HEK293T (cell line): ENCODE data around the gene IFT81.
"Not testable (repeated sequence)": the region's sequence is repeated elsewhere in the genome, so short reads cannot be mapped to it uniquely, and the experiment has no call there.

Experiments used
- CTCF ChIA-PET: fragments of 350-600 bp; formaldehyde crosslinking; extraction: SDS; loops from one replicate; lab custom pipeline; 2021; ENCODE audit warnings: antibody characterized with exemption, inconsistent platforms; lab: Yijun Ruan, JAX
- POLR2A ChIA-PET: fragments of 350-600 bp; formaldehyde crosslinking; extraction: SDS; loops from one replicate; lab custom pipeline; 2020; ENCODE audit warnings: antibody characterized with exemption, inconsistent platforms; lab: Yijun Ruan, JAX
- DNase-seq: peaks from one replicate; pipeline ENCODE4 v3.0.0; 2012; ENCODE audit warnings: mixed read lengths; ENCODE audit errors: extremely low spot score
- ARNT ChIP-seq: fragments of 450-650 bp; IDR thresholded peaks from 2 replicates; pipeline ENCODE4 v1.6.1; 2017; ENCODE audit warnings: mild to moderate bottlenecking
- BHLHE40 ChIP-seq: fragments of 450-650 bp; IDR thresholded peaks from 2 replicates; pipeline ENCODE4 v1.6.1; 2016; ENCODE audit warnings: mild to moderate bottlenecking, moderate library complexity, borderline replicate concordance
- CTBP1 ChIP-seq: fragments of 450-650 bp; IDR thresholded peaks from 2 replicates; pipeline ENCODE4 v1.6.1; 2016; ENCODE audit warnings: borderline replicate concordance
- ELF4 ChIP-seq: fragments of 450-650 bp; IDR thresholded peaks from 2 replicates; pipeline ENCODE4 v1.6.1; 2017; ENCODE audit warnings: antibody characterized with exemption
- FOXA1 ChIP-seq: fragments of 450-650 bp; IDR thresholded peaks from 2 replicates; pipeline ENCODE4 v1.6.1; 2016; ENCODE audit warnings: mild to moderate bottlenecking
- FOXK2 ChIP-seq: fragments of 450-650 bp; IDR thresholded peaks from 2 replicates; pipeline ENCODE4 v1.6.1; 2016; ENCODE audit warnings: mild to moderate bottlenecking
- FOXM1 ChIP-seq: fragments of 450-650 bp; IDR thresholded peaks from 2 replicates; pipeline ENCODE4 v1.6.1; 2017; ENCODE audit warnings: mild to moderate bottlenecking, borderline replicate concordance
- HDGF ChIP-seq: fragments of 450-650 bp; IDR thresholded peaks from 2 replicates; pipeline ENCODE4 v1.6.1; 2017; ENCODE audit warnings: antibody characterized with exemption, borderline replicate concordance
- L3MBTL2 ChIP-seq: fragments of 450-650 bp; conservative IDR thresholded peaks from 2 replicates; pipeline ENCODE4 v1.6.1; 2016; ENCODE audit warnings: mild to moderate bottlenecking
- LEF1 ChIP-seq: fragments of 450-650 bp; IDR thresholded peaks from 2 replicates; pipeline ENCODE4 v1.6.1; 2017; ENCODE audit warnings: mild to moderate bottlenecking, borderline replicate concordance
- NFRKB ChIP-seq: fragments of 450-650 bp; IDR thresholded peaks from 2 replicates; pipeline ENCODE4 v1.6.1; 2016; ENCODE audit warnings: mild to moderate bottlenecking, moderate library complexity
- PKNOX1 ChIP-seq: fragments of 450-650 bp; IDR thresholded peaks from 2 replicates; pipeline ENCODE4 v1.6.1; 2016
- SP1 ChIP-seq: fragments of 450-650 bp; IDR thresholded peaks from 2 replicates; pipeline ENCODE4 v1.6.1; 2017
- SUZ12 ChIP-seq: fragments of 450-650 bp; IDR thresholded peaks from 2 replicates; pipeline ENCODE4 v1.6.1; 2016; ENCODE audit warnings: mild to moderate bottlenecking
- TARDBP ChIP-seq: fragments of 450-650 bp; IDR thresholded peaks from 2 replicates; pipeline ENCODE4 v1.6.1; 2016
- ZNF384 ChIP-seq: fragments of 450-650 bp; IDR thresholded peaks from 2 replicates; pipeline ENCODE4 v1.6.1; 2016

Gene IFT81

GRCh38 chr12:110222433-110222832 lies 98.3 kb downstream of the IFT81 start:
- DNase-seq = no peak
- ChIA-PET CTCF (no interaction called here), POLR2A (no interaction called here)
- TF ChIP-seq ARNT (no peak), FOXA1 (no peak), FOXM1 (no peak), HDGF (no peak), NFRKB (no peak), TARDBP (no peak), ZNF384 (no peak), ELF4 (no peak), FOXK2 (no peak), CTBP1 (no peak), SP1 (no peak), L3MBTL2 (no peak), PKNOX1 (no peak), SUZ12 (no peak), LEF1 (no peak), BHLHE40 (no peak)

DNA sequence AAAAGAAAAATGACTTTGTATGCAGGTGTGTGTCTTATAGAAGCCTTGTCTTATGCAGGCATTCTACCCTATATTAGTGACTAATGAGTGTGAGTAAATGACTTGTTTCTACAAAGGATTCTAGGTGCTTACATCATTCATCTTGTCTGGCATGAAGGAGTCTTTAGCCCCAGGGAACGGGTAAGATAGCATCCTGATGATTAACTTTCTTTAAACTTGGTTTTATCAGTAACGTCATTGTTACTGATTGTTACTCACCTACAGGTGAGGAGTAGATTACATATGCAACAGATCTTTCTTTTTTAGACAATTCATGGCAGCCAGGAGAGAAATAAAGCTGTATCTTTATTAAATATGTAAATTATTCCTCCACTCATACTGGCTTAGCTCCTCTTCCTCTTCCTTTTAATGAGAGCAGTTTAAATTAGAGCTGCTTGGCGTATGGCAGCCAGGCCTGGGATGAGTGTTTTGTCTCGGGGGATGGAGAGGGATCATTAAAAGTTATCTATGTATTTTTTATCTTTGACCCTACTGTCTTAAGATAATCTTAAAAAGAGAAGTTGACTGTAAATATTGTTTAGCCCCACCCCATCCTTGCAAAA lies 99.7 kb downstream of the IFT81 start:
- CTCF ChIA-PET = interaction anchor here (0.7 to 0.9 kb wide), 2 partner anchors 56 to 165 kb away, joined by 3 read pairs; no protein-coding TSS in a partner anchor
- TF ChIP-seq TARDBP = no peak
- no peak for TF ChIP-seq ARNT
- no peak for TF ChIP-seq ZNF384
- no peak for TF ChIP-seq FOXA1
- TF ChIP-seq PKNOX1 = no peak
- no peak for TF ChIP-seq NFRKB
- no peak for TF ChIP-seq FOXM1
- no peak for TF ChIP-seq LEF1
- TF ChIP-seq SP1 = no peak
- TF ChIP-seq SUZ12 = no peak
- no peak for TF ChIP-seq CTBP1
- no peak for TF ChIP-seq HDGF
- TF ChIP-seq L3MBTL2 = no peak
- TF ChIP-seq ELF4 = no peak
- no peak for TF ChIP-seq FOXK2
- DNase-seq = no peak
- POLR2A ChIA-PET = no interaction called here

- TF ChIP-seq TARDBP = no peak
- TF ChIP-seq LEF1 = no peak
- TF ChIP-seq FOXK2 = no peak
- no peak for TF ChIP-seq FOXA1
- no peak for TF ChIP-seq SP1
- no peak for TF ChIP-seq ARNT
- no peak for TF ChIP-seq NFRKB
- no peak for TF ChIP-seq HDGF
- TF ChIP-seq L3MBTL2 = no peak
- TF ChIP-seq FOXM1 = no peak
- no peak for TF ChIP-seq ZNF384
- no peak for TF ChIP-seq ELF4
- no peak for TF ChIP-seq BHLHE40
- TF ChIP-seq CTBP1 = no peak
- no peak for TF ChIP-seq SUZ12
- no peak for TF ChIP-seq PKNOX1
- DNase-seq = no peak
- CTCF ChIA-PET = interaction anchor here (0.6 to 0.9 kb wide), 3 partner anchors 9 to 56 kb away, joined by 3 to 6 read pairs (median 3); no protein-coding TSS in a partner anchor
- POLR2A ChIA-PET = no interaction called here
Observed at GRCh38 chr12:110224379-110225304, 100.5 kb downstream of the IFT81 start.

DNA sequence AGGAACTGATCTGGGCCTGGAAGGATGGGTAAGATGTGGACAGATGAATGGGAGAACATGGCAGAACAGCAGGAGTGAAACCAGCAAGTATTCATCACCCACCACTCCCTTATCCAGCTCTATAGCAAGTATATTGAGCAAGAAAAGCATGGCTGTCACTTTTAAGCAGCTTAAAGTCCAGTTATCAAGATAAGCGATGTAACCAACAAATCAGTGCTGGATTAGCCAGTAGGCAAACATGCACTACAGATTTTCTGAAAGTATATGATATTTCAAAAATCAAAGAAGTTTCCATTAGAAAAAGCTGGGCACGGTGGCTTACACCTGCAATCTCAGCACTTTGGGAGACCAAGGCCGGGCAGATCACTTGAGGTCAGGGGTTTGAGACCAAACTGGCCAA lies 103.0 kb downstream of the IFT81 start:
- no peak for DNase-seq
- ChIA-PET CTCF (no interaction called here), POLR2A (no interaction called here)
- no peak for TF ChIP-seq SP1
- TF ChIP-seq NFRKB = no peak
- TF ChIP-seq SUZ12 = no peak
- no peak for TF ChIP-seq FOXK2
- TF ChIP-seq PKNOX1 = no peak
- no peak for TF ChIP-seq LEF1
- TF ChIP-seq CTBP1 = no peak
- TF ChIP-seq FOXA1 = no peak
- no peak for TF ChIP-seq BHLHE40
- TF ChIP-seq ZNF384 = no peak
- TF ChIP-seq FOXM1 = no peak
- no peak for TF ChIP-seq ELF4
- TF ChIP-seq HDGF = no peak

DNA sequence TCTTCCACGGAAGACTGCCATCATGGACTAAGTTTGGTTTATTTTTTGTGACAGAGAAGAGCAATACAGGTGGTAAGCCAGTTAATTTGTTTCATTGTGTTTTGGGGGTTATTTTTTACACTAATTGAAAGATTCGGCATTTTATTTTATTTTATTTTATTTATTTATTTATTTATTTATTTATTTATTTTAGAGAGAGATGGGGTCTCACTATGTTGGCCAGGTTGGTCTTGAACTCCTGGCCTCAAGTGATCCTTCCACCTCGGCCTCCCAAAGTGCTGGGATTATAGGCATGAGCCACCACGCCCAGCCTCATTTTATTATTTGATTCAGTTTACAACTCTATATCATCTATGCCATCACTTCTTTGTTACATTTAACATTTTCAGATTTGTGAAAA lies 104.2 kb downstream of the IFT81 start:
- POLR2A ChIA-PET, CTCF ChIA-PET, DNase-seq: not testable (repeated sequence)

- CTCF ChIA-PET = no interaction called here
- POLR2A ChIA-PET = no interaction called here
- TF ChIP-seq TARDBP (no peak), ZNF384 (no peak), SUZ12 (no peak), LEF1 (no peak), CTBP1 (no peak), FOXA1 (no peak), FOXK2 (no peak), ELF4 (no peak), ARNT (no peak), HDGF (no peak), L3MBTL2 (no peak), NFRKB (no peak)
- no peak for DNase-seq
Observed at GRCh38 chr12:110228756-110229155, 104.6 kb downstream of the IFT81 start.
